B cell (primary cell): ENCODE results near the gene ELMO3. TPM values are rescaled to one million over a fixed set of nuclear protein-coding genes. Genes with fewer than 3 reads are reported as not detected.

ENCODE experiments used
- ATAC-seq: fragments of 200-7000 bp; cut with Tn5 transposase; one replicate; pipeline ENCODE4 v1.10.0; 2021; ENCODE audit warnings: low read depth, mild to moderate bottlenecking, moderate number of reproducible peaks, moderate library complexity
- CTCF ChIA-PET: fragments of 350-600 bp; sonication (Branson Sonifier 250); formaldehyde crosslinking; loops from one replicate; lab custom pipeline; 2021; ENCODE audit warnings: antibody characterized with exemption, inconsistent platforms; lab: Charles Lee
- POLR2A ChIA-PET: fragments of 350-600 bp; sonication (Branson Sonifier 250); formaldehyde crosslinking; loops from one replicate; lab custom pipeline; 2021; ENCODE audit warnings: antibody characterized with exemption; lab: Charles Lee
- DNase-seq: peaks from one replicate; pipeline ENCODE4 v3.0.0; 2013
- H2AFZ ChIP-seq: 2 replicates; pipeline ENCODE4 v1.6.1; 2012; ENCODE audit warnings: mild to moderate bottlenecking, low read depth, low read length; ENCODE audit not compliant: insufficient read depth, poor library complexity, severe bottlenecking
- H3K27ac ChIP-seq, 2 donors: 1 replicate in 1 of 2; 2 replicates in 1 of 2; pipeline ENCODE4 v1.5.1; 2012 to 2013; ENCODE audit warnings: low read length in 2 of 2, mild to moderate bottlenecking in 2 of 2, moderate library complexity in 1 of 2
- H3K27me3 ChIP-seq, 4 experiments: fragments of 200-600 bp in 1 of 4; sonication (generic) in 1 of 4; replicated peaks in 1 of 4; 1 replicate in 2 of 4; 2 replicates in 2 of 4; pipeline versions ENCODE4 v1.6.1 to v1.7.0; 2013 to 2016; ENCODE audit warnings: low read length in 3 of 4, mild to moderate bottlenecking in 2 of 4, mixed read lengths in 1 of 4, moderate library complexity in 1 of 4; ENCODE audit not compliant: insufficient read depth in 4 of 4, control insufficient read depth in 3 of 4; ENCODE audit errors: control extremely low read depth in 1 of 4
- H3K36me3 ChIP-seq, 2 experiments: replicated peaks in 1 of 2; 1 replicate in 1 of 2; 2 replicates in 1 of 2; pipeline versions ENCODE4 v1.6.1 to v1.7.1; 2013; ENCODE audit warnings: low read length in 1 of 2; ENCODE audit not compliant: insufficient read depth in 2 of 2, control insufficient read depth in 1 of 2; ENCODE audit errors: control extremely low read depth in 1 of 2, extremely low read depth in 1 of 2
- H3K4me1 ChIP-seq, 2 donors: fragments of 200-600 bp in 1 of 2; sonication (generic) in 1 of 2; 1 replicate in 1 of 2; 2 replicates in 1 of 2; pipeline versions ENCODE4 v1.5.1 to v1.6.1; 2013 to 2017; ENCODE audit warnings: low read length in 2 of 2; ENCODE audit not compliant: control insufficient read depth in 2 of 2, insufficient read depth in 2 of 2
- H3K4me2 ChIP-seq: replicated peaks from 2 replicates; pipeline ENCODE3; 2012; ENCODE audit warnings: mild to moderate bottlenecking, low read depth, low read length; ENCODE audit not compliant: poor library complexity, severe bottlenecking
- H3K4me3 ChIP-seq, 5 experiments: fragments of 200-600 bp in 1 of 5; sonication (generic) in 1 of 5; 1 replicate in 3 of 5; 2 replicates in 2 of 5; pipeline versions ENCODE4 v1.5.1 to v1.7.0; 2011 to 2016; ENCODE audit warnings: low read length in 4 of 5, mild to moderate bottlenecking in 4 of 5, low read depth in 2 of 5, control low read depth in 1 of 5, moderate library complexity in 1 of 5; ENCODE audit not compliant: insufficient read depth in 1 of 5; ENCODE audit errors: control extremely low read depth in 1 of 5, extremely low read depth in 1 of 5
- H3K79me2 ChIP-seq: fragments of 200-600 bp; sonication (generic); one replicate; pipeline ENCODE4 v1.6.0; 2016; ENCODE audit warnings: low read length; ENCODE audit not compliant: control insufficient read depth, insufficient read depth
- H3K9ac ChIP-seq: fragments of 200-600 bp; sonication (generic); 2 replicates; pipeline ENCODE4 v1.6.1; 2017; ENCODE audit warnings: mild to moderate bottlenecking, low read length, moderate library complexity
- H3K9me3 ChIP-seq, 3 donors: one replicate each; pipeline versions ENCODE4 v1.6.1 to v1.7.1; 2013; ENCODE audit warnings: low read length in 2 of 3; ENCODE audit not compliant: control insufficient read depth in 2 of 3, insufficient read depth in 1 of 3; ENCODE audit errors: control extremely low read depth in 1 of 3
- H4K20me1 ChIP-seq: 2 replicates; pipeline ENCODE4 v1.6.0; 2012; ENCODE audit warnings: mild to moderate bottlenecking, low read length; ENCODE audit not compliant: insufficient read depth, control insufficient read depth, poor library complexity, severe bottlenecking
- H3K27ac Mint-ChIP-seq: one replicate; pipeline ENCODE4 v1.8.0; 2021; ENCODE audit warnings: mixed read lengths
- H3K27me3 Mint-ChIP-seq: one replicate; pipeline ENCODE4 v1.8.0; 2021; ENCODE audit warnings: mixed read lengths
- H3K4me1 Mint-ChIP-seq: one replicate; pipeline ENCODE4 v1.8.0; 2021; ENCODE audit warnings: mixed read lengths
- H3K4me3 Mint-ChIP-seq: one replicate; pipeline ENCODE4 v1.8.0; 2021; ENCODE audit warnings: mixed read lengths
- H3K9me3 Mint-ChIP-seq: one replicate; pipeline ENCODE4 v1.8.0; 2022; ENCODE audit warnings: mixed read lengths; ENCODE audit not compliant: insufficient read depth
- CTCF ChIP-seq: fragments of 200-600 bp; IDR thresholded peaks from one replicate; pipeline ENCODE4 v1.8.0; 2022; ENCODE audit warnings: antibody characterized with exemption, mild to moderate bottlenecking
- EZH2 ChIP-seq: IDR thresholded peaks from 2 replicates; pipeline ENCODE4 v1.6.1; 2012; ENCODE audit warnings: borderline replicate concordance, low read depth, mild to moderate bottlenecking, moderate library complexity, low read length; ENCODE audit not compliant: insufficient read depth, poor library complexity, severe bottlenecking
- WGBS: methylation state at CpG from one replicate; pipeline ENCODE4 v1.1.5; 2013; ENCODE audit warnings: missing lambda C conversion rate; ENCODE audit not compliant: insufficient coverage; 5-methylcytosine and 5-hydroxymethylcytosine counted together
- intact Hi-C: fragments of 100-400 bp; cut with micrococcal nuclease; formaldehyde crosslinking; loops from one replicate; pipeline ENCODE4 v1.10.0; 2022
- polyA plus RNA-seq: library from polyadenylated mRNA; depleted of rRNA; stranded (reverse); fragments of >200 nt; gene quantifications from 2 replicates; pipeline ENCODE4 v1.2.3, GENCODE V29; 2012
- total RNA-seq, 2 donors: library from RNA; stranded (reverse); fragments of 120-200 nt in 1 of 2; gene quantifications; 1 replicate in 1 of 2; 2 replicates in 1 of 2; pipeline versions ENCODE4 v1.2.3 to v1.2.4, GENCODE V29; 2013 to 2022

The ELMO3 gene
- total and polyA plus RNA-seq, 2 donors (not counting 1 experiment from before 2014, with no cell fraction given): 9.1 to 9.6 TPM

GRCh38 chr16:67227567-67227921, 28.6 kb downstream of the ELMO3 start:
- Histone ChIP-seq H3K4me3 (peak overlapping the region; percentile 77 to 99 (median 86)), H3K9ac (peak overlapping the region; percentile 83), H3K36me3 (peaks cover 2 to 34% of the 10 kb centered on the region in 2 experiments), H3K4me2 (peak overlapping the region; percentile 86), H3K27ac (peak overlapping the region; percentile 52 to 82), H3K9me3 (no peaks in the 10 kb centered on the region), H3K79me2 (peaks cover 17% of the 10 kb centered on the region), H4K20me1 (peaks cover 19% of the 10 kb centered on the region), H2AFZ (peak overlapping the region; percentile 92), H3K27me3 (no peaks in the 10 kb centered on the region), H3K4me1 (peaks cover 15 to 22% of the 10 kb centered on the region in 2 donors)
- DNase-seq (no peak), ATAC-seq (no peak)
- 13% methylated on average over 8 of the region's 12 CpGs for WGBS
- TF ChIP-seq CTCF: no peak
- TF ChIP-seq EZH2: no peak
- H3K27me3 Mint-ChIP-seq: no peaks in the 10 kb centered on the region
- no peaks in the 10 kb centered on the region for H3K9me3 Mint-ChIP-seq
- peaks cover 29% of the 10 kb centered on the region for H3K4me1 Mint-ChIP-seq
- H3K27ac Mint-ChIP-seq: peak overlapping the region; percentile 100
- ChIA-PET CTCF (interaction anchor here (0.7 to 4.2 kb wide), 10 partner anchors 18 to 262 kb away, joined by 3 to 33 read pairs (median 3); partner anchors contain the start of genes FHOD1, KCTD19, LRRC36 and SLC9A5), POLR2A (interaction anchor here (2.3 to 3.7 kb wide), 2 partner anchors 17 to 20 kb away, joined by 27 to 30 read pairs; partner anchors contain the start of genes FHOD1 and SLC9A5)
- H3K4me3 Mint-ChIP-seq: peak overlapping the region; percentile 100
- intact Hi-C loops: loop anchor here (1.0 to 2.0 kb wide), 5 partner anchors 20 to 619 kb away; partner anchors contain the start of genes CENPT, E2F4, FBXL8 and FHOD1
